ENCODE results near the gene CALHM5. TPM values are rescaled to one million over a fixed set of nuclear protein-coding genes. Genes with fewer than 3 reads are reported as not detected.
"Not testable (repeated sequence)": the region's sequence is repeated elsewhere in the genome, so short reads cannot be mapped to it uniquely, and the experiment has no call there.

Gene CALHM5
- total RNA-seq, 2 donors from 2014 or later, result not detected

GRCh38 chr6:116492331-116493067, 18.9 kb upstream of the CALHM5 start:
- DNase-seq (ENCODE audit: low spot score in 2 of 2), result no peak

GRCh38 chr6:116495161-116495560, 16.3 kb upstream of the CALHM5 start:
- not testable (repeated sequence) for H3K36me3 Mint-ChIP-seq; DNase-seq (ENCODE audit: low spot score in 2 of 2); H3K9me3 Mint-ChIP-seq; H3K27ac Mint-ChIP-seq; ATAC-seq

More at GRCh38 chr6:116492331-116493067, 18.9 kb upstream of the CALHM5 start:
- Mint-ChIP-seq H3K9me3 (peaks cover 5 to 7% of the 10 kb centered on the region in 2 donors), H3K36me3 (no peaks in the 10 kb centered on the region), H3K27ac (no peak overlapping the region)
- no peak for ATAC-seq

GRCh38 chr6:116497113-116497676, 14.2 kb upstream of the CALHM5 start:
- H3K27ac Mint-ChIP-seq, result no peak overlapping the region
- no peak for ATAC-seq
- H3K36me3 Mint-ChIP-seq, result peaks cover 0 to 8% of the 10 kb centered on the region in 2 donors
- no peak for DNase-seq (ENCODE audit: low spot score in 2 of 2)
- peaks cover 0 to 4% of the 10 kb centered on the region in 2 donors for H3K9me3 Mint-ChIP-seq

GRCh38 chr6:116500969-116501433, 10.4 kb upstream of the CALHM5 start:
- no peak for ATAC-seq
- Mint-ChIP-seq H3K9me3 (peaks cover 7 to 11% of the 10 kb centered on the region in 2 donors), H3K36me3 (peaks cover 0 to 21% of the 10 kb centered on the region in 2 donors), H3K27ac (no peak overlapping the region)
- no peak for DNase-seq (ENCODE audit: low spot score in 2 of 2)

- H3K36me3 Mint-ChIP-seq, result peaks cover 0 to 18% of the 10 kb centered on the region in 2 donors
- ATAC-seq, result no peak
- H3K27ac Mint-ChIP-seq, result no peak overlapping the region
- peaks cover 6 to 7% of the 10 kb centered on the region in 2 donors for H3K9me3 Mint-ChIP-seq
- DNase-seq (ENCODE audit: low spot score in 2 of 2), result no peak
Measured at GRCh38 chr6:116507324-116507723, 4.1 kb upstream of the CALHM5 start.

- Mint-ChIP-seq H3K27ac (no peak overlapping the region), H3K36me3 (peaks cover 0 to 14% of the 10 kb centered on the region in 2 donors), H3K9me3 (peaks cover 3 to 6% of the 10 kb centered on the region in 2 donors)
- ATAC-seq, result no peak
- no peak for DNase-seq (ENCODE audit: low spot score in 2 of 2)
Measured at GRCh38 chr6:116508527-116508926, 2.9 kb upstream of the CALHM5 start.

- DNase-seq (ENCODE audit: low spot score in 2 of 2), result no peak
- Mint-ChIP-seq H3K9me3 (no peaks in the 10 kb centered on the region), H3K27ac (no peak overlapping the region), H3K36me3 (peaks cover 0 to 6% of the 10 kb centered on the region in 2 donors)
- ATAC-seq, result no peak
Measured at GRCh38 chr6:116512111-116512559, 696 bp downstream of the CALHM5 start.

- Mint-ChIP-seq H3K36me3 (peaks cover 0 to 6% of the 10 kb centered on the region in 2 donors), H3K27ac (no peak overlapping the region), H3K9me3 (no peaks in the 10 kb centered on the region)
- ATAC-seq (no peak), DNase-seq (ENCODE audit: low spot score in 2 of 2) (no peak)
Measured at GRCh38 chr6:116512734-116513133, 1.3 kb downstream of the CALHM5 start.

GRCh38 chr6:116513224-116513875, 1.9 kb downstream of the CALHM5 start:
- ATAC-seq (no peak), DNase-seq (ENCODE audit: low spot score in 2 of 2) (no peak)
- no peak overlapping the region for H3K27ac Mint-ChIP-seq
- H3K9me3 Mint-ChIP-seq, result no peaks in the 10 kb centered on the region
- peaks cover 0 to 4% of the 10 kb centered on the region in 2 donors for H3K36me3 Mint-ChIP-seq

- DNase-seq (ENCODE audit: low spot score in 2 of 2) (no peak), ATAC-seq (no peak)
- no peaks in the 10 kb centered on the region for H3K9me3 Mint-ChIP-seq
- no peak overlapping the region for H3K27ac Mint-ChIP-seq
- no peaks in the 10 kb centered on the region for H3K36me3 Mint-ChIP-seq
Measured at GRCh38 chr6:116514111-116514510, 2.7 kb downstream of the CALHM5 start.

- no peak for ATAC-seq
- Mint-ChIP-seq H3K27ac (no peak overlapping the region), H3K9me3 (no peaks in the 10 kb centered on the region), H3K36me3 (no peaks in the 10 kb centered on the region)
- DNase-seq (ENCODE audit: low spot score in 2 of 2), result no peak
Measured at GRCh38 chr6:116515141-116515540, 3.7 kb downstream of the CALHM5 start.

- no peak for ATAC-seq
- no peak overlapping the region for H3K27ac Mint-ChIP-seq
- no peak for DNase-seq (ENCODE audit: low spot score in 2 of 2)
- H3K9me3 Mint-ChIP-seq, result no peaks in the 10 kb centered on the region
- no peaks in the 10 kb centered on the region for H3K36me3 Mint-ChIP-seq
Measured at GRCh38 chr6:116518621-116519368, 7.4 kb downstream of the CALHM5 start.

GRCh38 chr6:116522896-116523295, 11.5 kb downstream of the CALHM5 start:
- ATAC-seq, result no peak
- no peak for DNase-seq (ENCODE audit: low spot score in 2 of 2)
- H3K27ac Mint-ChIP-seq, result no peak overlapping the region
- no peaks in the 10 kb centered on the region for H3K36me3 Mint-ChIP-seq
- H3K9me3 Mint-ChIP-seq, result no peaks in the 10 kb centered on the region

- DNase-seq (ENCODE audit: low spot score in 2 of 2) (no peak), ATAC-seq (no peak)
- H3K36me3 Mint-ChIP-seq, result no peaks in the 10 kb centered on the region
- no peaks in the 10 kb centered on the region for H3K9me3 Mint-ChIP-seq
- no peak overlapping the region for H3K27ac Mint-ChIP-seq
Measured at GRCh38 chr6:116524236-116524635, 12.8 kb downstream of the CALHM5 start.

- DNase-seq (ENCODE audit: low spot score in 2 of 2) (no peak), ATAC-seq (no peak)
- Mint-ChIP-seq H3K27ac (no peak overlapping the region), H3K9me3 (no peaks in the 10 kb centered on the region), H3K36me3 (no peaks in the 10 kb centered on the region)
Measured at GRCh38 chr6:116528133-116528532, 16.7 kb downstream of the CALHM5 start.

- ATAC-seq, result no peak
- Mint-ChIP-seq H3K27ac (no peak overlapping the region), H3K36me3 (no peaks in the 10 kb centered on the region), H3K9me3 (no peaks in the 10 kb centered on the region)
- DNase-seq (ENCODE audit: low spot score in 2 of 2), result no peak
Measured at GRCh38 chr6:116528780-116529179, 17.3 kb downstream of the CALHM5 start.

Measured in activated naive CD4-positive, alpha-beta T cell treated with anti-CD3 and anti-CD28 coated beads, Interleukin-2, amount 50 U/mL, for 72 hours (primary cell).